Bladder microvascular endothelial cell (primary cell): ENCODE results near the gene CRTAC1. TPM values are rescaled to one million over a fixed set of nuclear protein-coding genes. Genes with fewer than 3 reads are reported as not detected.

Experiments used
- total RNA-seq: library from RNA; depleted of rRNA; stranded (reverse); fragments of >200 nt; gene quantifications from 2 replicates; pipeline ENCODE4 v1.2.3, GENCODE V29; 2014

The CRTAC1 gene, protein sequence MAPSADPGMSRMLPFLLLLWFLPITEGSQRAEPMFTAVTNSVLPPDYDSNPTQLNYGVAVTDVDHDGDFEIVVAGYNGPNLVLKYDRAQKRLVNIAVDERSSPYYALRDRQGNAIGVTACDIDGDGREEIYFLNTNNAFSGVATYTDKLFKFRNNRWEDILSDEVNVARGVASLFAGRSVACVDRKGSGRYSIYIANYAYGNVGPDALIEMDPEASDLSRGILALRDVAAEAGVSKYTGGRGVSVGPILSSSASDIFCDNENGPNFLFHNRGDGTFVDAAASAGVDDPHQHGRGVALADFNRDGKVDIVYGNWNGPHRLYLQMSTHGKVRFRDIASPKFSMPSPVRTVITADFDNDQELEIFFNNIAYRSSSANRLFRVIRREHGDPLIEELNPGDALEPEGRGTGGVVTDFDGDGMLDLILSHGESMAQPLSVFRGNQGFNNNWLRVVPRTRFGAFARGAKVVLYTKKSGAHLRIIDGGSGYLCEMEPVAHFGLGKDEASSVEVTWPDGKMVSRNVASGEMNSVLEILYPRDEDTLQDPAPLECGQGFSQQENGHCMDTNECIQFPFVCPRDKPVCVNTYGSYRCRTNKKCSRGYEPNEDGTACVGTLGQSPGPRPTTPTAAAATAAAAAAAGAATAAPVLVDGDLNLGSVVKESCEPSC
- total RNA-seq: 0.16 and 3.1 TPM in 2 replicates

DNA sequence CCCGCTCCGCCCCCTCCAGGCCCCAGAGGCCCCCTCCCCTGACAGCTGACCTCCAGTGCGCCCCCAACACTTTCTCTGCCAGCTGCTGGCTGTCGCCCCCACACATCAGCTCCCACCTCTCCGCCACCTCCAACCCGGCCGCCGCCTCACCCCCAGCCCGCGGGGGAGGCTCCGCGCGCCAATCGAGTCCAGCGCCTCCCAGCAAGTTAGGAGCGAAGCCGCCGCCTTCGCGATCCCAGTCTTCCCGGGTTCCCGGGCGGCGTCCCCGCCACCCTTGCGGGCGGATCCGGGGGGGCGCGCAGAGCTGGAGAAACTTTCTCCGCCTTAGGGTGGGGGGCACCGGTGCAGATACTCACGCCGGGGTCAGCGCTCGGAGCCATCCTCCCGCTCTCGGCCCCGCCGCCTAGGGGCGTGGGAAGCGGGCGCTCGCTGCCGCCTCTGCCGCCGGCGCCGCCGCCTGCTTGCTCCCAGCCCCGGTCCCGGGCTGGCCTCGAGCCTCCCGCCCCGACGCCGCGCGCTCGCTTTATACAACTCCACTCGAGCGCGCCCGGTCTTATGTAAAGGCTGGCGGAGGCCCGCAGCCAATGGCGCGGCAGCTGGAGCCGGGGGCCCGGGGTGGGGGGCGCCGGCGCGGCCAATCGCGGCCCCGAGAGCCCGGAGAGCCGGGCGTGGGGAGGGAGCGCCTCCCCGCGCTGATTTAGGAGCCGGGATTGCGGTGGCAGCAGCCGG, at the start of gene CRTAC1:
Gene CRTAC1, minus strand, starts transcription at position 529 of the 729 bp plus-strand sequence. Its CDS starts 149 bp downstream, at position 380.

DNA sequence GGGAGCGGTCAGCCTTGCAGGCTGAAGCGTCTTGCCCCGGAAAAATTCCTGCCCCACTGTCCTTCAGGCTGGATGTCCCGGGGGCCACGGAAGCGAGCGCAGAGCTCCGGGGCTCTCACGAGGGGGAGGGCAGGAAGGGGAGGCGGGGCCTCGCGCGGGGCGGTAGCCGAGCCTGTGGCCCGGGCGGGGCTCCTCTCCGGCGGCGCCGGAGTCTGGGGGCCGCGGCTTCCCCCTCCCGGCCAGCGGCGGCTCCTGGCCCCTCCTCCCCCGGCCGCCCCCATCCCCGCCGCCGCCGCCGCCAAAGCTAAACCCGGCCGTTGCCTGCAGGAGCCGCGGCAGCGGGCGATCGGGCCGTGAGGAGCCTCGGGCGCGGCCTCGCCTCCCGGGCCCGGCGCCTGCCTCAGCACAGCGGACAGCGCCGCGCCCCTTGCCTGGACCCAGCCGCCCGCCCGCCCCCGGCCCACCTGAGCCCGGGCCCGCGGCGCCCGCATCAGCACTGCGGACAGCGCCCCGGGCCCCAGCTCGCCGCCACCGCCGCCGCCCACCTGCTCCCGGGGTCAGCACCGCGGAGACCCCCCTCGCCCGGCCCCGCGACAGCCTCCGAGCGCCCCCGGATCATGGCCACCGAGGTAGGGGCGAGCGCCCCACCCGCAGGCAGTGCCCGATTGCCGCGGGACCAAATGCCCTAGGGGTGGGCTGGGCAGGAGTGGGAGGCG, 180.6 kb downstream of the CRTAC1 start, which contains the start of gene GOLGA7B:
Gene GOLGA7B, plus strand, starts transcription at position 157 of the 716 bp plus-strand sequence. Its CDS starts 461 bp downstream, at position 618.

Other genes with a start within 250 kb of the CRTAC1 start
- gene GOLGA7B, start 180.8 kb downstream of the CRTAC1 start, total RNA-seq: not detected in 2 replicates
- 9.7 and 17.6 TPM in 2 replicates for gene R3HCC1L, start 104.0 kb upstream of the CRTAC1 start, total RNA-seq
- 0.49 and 1.5 TPM in 2 replicates for gene LOXL4, start 237.6 kb upstream of the CRTAC1 start, total RNA-seq